ENCODE data around the gene GP1BA. TPM values are rescaled to one million over a fixed set of nuclear protein-coding genes. Genes with fewer than 3 reads are reported as not detected.
"Not testable (repeated sequence)": the region's sequence is repeated elsewhere in the genome, so short reads cannot be mapped to it uniquely, and the experiment has no call there.

GP1BA gene
- total RNA-seq, 2 donors from 2014 or later = not detected

DNA sequence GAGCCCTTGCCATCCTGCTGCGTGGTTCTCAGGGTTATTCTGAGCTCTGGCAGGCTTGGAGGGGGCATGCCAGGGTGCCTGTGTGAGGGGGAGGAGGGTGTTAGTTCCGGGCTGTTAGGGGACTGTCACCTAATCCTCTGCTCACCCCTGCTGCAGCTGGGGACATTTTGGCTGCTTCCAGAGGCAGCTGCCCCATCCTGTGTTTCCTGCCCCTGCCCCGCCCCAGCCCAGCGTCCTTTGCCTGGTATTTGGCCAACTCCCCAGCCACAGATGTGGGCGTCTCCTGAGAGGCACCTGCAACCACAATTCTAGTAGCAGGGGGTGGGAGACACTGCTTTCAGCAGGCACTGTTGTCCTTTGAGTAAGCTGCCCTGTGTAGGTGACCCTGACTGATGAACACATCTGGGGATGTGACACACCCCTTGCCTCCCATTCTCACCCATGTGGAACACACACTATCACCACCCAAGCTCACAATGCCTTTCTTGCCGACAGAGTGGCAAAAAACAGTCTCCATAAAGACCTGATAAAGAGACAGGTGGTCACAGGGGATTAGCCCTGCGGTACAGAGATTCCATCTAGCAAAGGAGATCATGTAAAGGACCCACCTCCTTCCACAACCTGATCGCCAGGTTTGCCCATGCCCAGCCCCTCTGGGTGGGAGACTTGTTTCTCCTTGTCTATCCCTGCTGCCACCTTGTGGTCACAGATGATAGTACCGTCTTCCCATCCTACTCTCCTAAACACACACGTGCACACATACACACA, 28.8 kb upstream of the GP1BA start, which contains the start of gene CHRNE:
Gene CHRNE (minus strand): TSS at position 48 of the 768 bp plus-strand sequence. CDS start 35 bp downstream, at position 13.
- no peak within 1 kb of the TSS for H3K4me3 ChIP-seq
- no peaks in the 10 kb centered on the region for H3K27me3 ChIP-seq (replicated peaks; ENCODE audit: insufficient read depth)
- H3K36me3 ChIP-seq = no peaks in the 10 kb centered on the region
- TF ChIP-seq POLR2AphosphoS5 (IDR thresholded peaks at IDR 0.05) (peak; percentile 45), POLR2A (IDR thresholded peaks at IDR 0.05) (no peak)
- TF ChIP-seq, protein P1, sequence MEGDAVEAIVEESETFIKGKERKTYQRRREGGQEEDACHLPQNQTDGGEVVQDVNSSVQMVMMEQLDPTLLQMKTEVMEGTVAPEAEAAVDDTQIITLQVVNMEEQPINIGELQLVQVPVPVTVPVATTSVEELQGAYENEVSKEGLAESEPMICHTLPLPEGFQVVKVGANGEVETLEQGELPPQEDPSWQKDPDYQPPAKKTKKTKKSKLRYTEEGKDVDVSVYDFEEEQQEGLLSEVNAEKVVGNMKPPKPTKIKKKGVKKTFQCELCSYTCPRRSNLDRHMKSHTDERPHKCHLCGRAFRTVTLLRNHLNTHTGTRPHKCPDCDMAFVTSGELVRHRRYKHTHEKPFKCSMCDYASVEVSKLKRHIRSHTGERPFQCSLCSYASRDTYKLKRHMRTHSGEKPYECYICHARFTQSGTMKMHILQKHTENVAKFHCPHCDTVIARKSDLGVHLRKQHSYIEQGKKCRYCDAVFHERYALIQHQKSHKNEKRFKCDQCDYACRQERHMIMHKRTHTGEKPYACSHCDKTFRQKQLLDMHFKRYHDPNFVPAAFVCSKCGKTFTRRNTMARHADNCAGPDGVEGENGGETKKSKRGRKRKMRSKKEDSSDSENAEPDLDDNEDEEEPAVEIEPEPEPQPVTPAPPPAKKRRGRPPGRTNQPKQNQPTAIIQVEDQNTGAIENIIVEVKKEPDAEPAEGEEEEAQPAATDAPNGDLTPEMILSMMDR (IDR thresholded peaks at IDR 0.05) = peak; percentile 40 to 85 (median 69)
- H3K27ac ChIP-seq = peak within 1 kb of the TSS in 1 of 2 donors; percentile 30
- peak; percentile 89 for DNase-seq (ENCODE audit: low spot score)
- H3K4me1 ChIP-seq (replicated peaks) = peaks cover 3% of the 10 kb centered on the region
- no peaks in the 10 kb centered on the region for H3K9me3 ChIP-seq
- intact Hi-C loops (cut with DNase I) = no loop called here
- WGBS = 9% methylated on average over 10 of the region's 10 CpGs

DNA sequence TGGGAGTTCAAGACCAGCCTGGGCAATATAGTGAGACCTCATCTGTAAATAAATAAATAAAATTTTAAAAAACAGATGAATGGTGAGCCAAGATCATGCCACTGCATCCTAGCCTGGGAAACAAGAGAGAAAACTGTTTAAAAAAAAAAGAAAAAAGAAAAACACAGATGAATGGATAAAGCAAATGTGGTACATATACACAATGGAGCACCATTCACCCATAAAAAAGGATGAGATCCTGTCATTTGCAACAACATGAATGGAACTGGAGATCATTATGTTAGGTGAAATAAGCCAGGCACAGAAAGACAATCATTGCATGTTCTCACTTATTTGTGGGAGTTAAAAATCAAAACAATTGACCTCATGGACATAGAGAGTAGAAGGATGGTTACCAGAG, 25.4 kb upstream of the GP1BA start:
- not testable (repeated sequence) for H3K4me3 ChIP-seq; DNase-seq (ENCODE audit: low spot score); H3K9me3 ChIP-seq; H3K36me3 ChIP-seq; H3K27ac ChIP-seq; H3K27me3 ChIP-seq (replicated peaks; ENCODE audit: insufficient read depth); H3K4me1 ChIP-seq (replicated peaks)
- intact Hi-C loops (cut with DNase I) = loop anchor here (5.0 kb wide), 1 partner anchor 81 kb away; the partner anchor contains the start of gene CAMTA2

DNA sequence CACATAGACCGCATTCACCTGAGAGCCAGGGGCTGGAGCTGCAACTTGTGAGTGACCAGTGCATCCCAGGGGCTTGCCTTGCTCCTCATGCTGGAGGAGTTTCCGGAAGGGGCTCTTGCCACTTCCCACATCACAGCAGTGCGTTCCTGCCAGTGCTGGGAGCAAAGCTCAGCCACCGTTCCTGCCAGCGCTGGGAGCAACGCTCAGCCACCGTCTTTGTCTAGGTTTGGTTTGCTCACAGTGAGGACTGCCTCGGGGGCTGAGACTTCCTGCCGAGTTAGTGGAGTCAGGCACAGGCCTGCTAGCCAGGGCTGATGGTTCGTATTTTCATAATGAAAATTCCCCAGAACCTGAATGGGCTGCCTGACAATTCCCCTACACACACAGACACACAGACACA, 23.8 kb upstream of the GP1BA start:
- TF ChIP-seq, protein P1 (IDR thresholded peaks at IDR 0.05) = no peak
- no peak for TF ChIP-seq POLR2AphosphoS5 (IDR thresholded peaks at IDR 0.05)
- TF ChIP-seq POLR2A (IDR thresholded peaks at IDR 0.05) = no peak
- Histone ChIP-seq H3K27me3 (replicated peaks; ENCODE audit: insufficient read depth) (no peaks in the 10 kb centered on the region), H3K4me3 (no peak overlapping the region), H3K36me3 (no peaks in the 10 kb centered on the region), H3K4me1 (replicated peaks) (peaks cover 3% of the 10 kb centered on the region), H3K9me3 (no peaks in the 10 kb centered on the region), H3K27ac (peak overlapping the region; percentile 51 to 62)
- WGBS = 33% methylated on average over 8 of the region's 10 CpGs
- no peak for DNase-seq (ENCODE audit: low spot score)
- intact Hi-C loops (cut with DNase I) = loop anchor here (2.0 to 5.0 kb wide), 2 partner anchors 79 to 154 kb away; partner anchors contain the start of gene CAMTA2

DNA sequence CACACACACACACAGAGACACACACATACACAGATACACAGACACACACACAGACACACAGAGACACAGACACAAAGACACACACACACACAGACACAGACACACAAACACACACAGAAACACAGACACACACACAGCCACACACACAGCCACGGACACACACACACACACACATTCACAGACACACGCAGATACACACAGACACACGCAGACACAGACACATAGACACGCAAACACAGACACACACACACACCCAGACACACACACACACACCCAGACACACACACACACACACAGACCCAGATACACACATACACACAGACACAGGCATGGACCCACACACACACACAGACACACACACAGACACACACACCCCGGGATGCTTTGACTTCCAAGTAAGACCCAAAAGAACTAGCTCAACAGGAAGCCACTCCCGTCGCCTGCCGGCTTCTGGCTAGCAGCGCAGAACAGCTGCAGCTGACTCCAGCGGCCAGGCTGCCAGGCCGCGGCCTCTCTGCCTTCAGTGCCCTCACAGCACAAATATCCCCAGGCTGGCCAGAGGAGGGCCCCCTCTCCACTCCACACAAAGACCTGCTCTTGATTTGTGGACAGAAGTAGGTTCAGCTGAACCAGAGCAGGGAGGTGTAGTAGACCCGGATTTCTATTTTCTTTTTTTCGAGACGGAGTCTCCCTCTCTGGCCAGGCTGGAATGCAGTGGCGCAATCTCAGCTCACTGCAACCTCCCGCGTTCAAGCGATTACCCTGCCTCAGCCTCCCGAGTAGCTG, 23.2 kb upstream of the GP1BA start:
- H3K9me3 ChIP-seq = no peaks in the 10 kb centered on the region
- no peaks in the 10 kb centered on the region for H3K36me3 ChIP-seq
- H3K4me3 ChIP-seq = no peak overlapping the region
- TF ChIP-seq POLR2A (IDR thresholded peaks at IDR 0.05) = peak; percentile 21
- TF ChIP-seq, protein P1 (IDR thresholded peaks at IDR 0.05) = peak; percentile 53 to 92 (median 68)
- TF ChIP-seq POLR2AphosphoS5 (IDR thresholded peaks at IDR 0.05) = peak; percentile 48
- intact Hi-C loops (cut with DNase I) = loop anchor here (2.0 to 5.0 kb wide), 2 partner anchors 78 to 154 kb away; partner anchors contain the start of gene CAMTA2
- no peaks in the 10 kb centered on the region for H3K4me1 ChIP-seq (replicated peaks)
- H3K27ac ChIP-seq = peak overlapping the region; percentile 51 to 62
- WGBS = 16% methylated on average over 20 of the region's 20 CpGs
- no peaks in the 10 kb centered on the region for H3K27me3 ChIP-seq (replicated peaks; ENCODE audit: insufficient read depth)
- peak; percentile 81 for DNase-seq (ENCODE audit: low spot score)

DNA sequence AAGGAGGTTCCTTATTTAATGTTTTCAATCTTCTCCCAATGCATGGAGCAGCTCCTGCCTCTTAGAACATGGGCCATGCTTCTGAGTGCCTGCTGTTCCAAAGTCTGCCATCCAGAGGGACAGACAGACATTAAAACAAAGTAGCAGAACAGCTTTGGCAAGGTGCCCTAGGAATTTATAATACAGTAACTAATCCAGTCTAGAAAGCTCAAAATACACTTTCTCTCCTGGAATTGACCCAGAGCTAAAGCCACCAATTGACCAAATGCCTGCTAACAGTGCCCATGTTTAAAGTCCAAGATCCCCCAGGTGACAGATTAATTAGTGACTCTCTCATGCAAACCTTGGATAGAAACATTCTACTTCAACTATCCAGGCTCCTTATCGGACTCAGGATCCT, 18.1 kb upstream of the GP1BA start:
- no peak for DNase-seq (ENCODE audit: low spot score)
- H3K4me3 ChIP-seq = no peak overlapping the region
- WGBS = 44% methylated on average over 1 of the region's 1 CpG
- no peak for TF ChIP-seq POLR2AphosphoS5 (IDR thresholded peaks at IDR 0.05)
- TF ChIP-seq, protein P1 (IDR thresholded peaks at IDR 0.05) = no peak
- TF ChIP-seq POLR2A (IDR thresholded peaks at IDR 0.05) = no peak
- no peaks in the 10 kb centered on the region for H3K27me3 ChIP-seq (replicated peaks; ENCODE audit: insufficient read depth)
- H3K4me1 ChIP-seq (replicated peaks) = no peaks in the 10 kb centered on the region
- intact Hi-C loops (cut with DNase I) = no loop called here
- no peak overlapping the region for H3K27ac ChIP-seq
- no peaks in the 10 kb centered on the region for H3K9me3 ChIP-seq
- H3K36me3 ChIP-seq = no peaks in the 10 kb centered on the region

DNA sequence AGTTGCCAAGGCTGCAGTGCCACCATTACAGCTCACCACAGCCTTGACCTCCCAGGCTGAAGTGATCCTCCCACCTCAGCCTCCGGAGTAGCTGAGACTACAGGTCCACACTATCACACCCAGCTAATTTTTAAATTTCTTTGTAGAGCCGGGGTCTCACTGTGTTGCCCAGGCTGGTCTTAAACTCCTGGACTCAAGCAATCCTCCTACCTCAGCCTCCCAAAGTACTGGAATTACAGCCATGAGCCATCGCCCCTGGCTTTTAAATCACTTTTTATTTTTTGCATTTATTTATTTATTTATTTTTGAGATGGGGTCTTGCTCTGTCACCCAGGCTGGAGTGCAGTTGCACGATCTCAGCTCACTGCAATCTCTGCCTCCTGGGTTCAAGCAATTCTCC, 17.5 kb upstream of the GP1BA start:
- 87% methylated on average over 4 of the region's 4 CpGs for WGBS
- H3K4me3 ChIP-seq; H3K4me1 ChIP-seq (replicated peaks); intact Hi-C loops (cut with DNase I); H3K27me3 ChIP-seq (replicated peaks; ENCODE audit: insufficient read depth); DNase-seq (ENCODE audit: low spot score); H3K36me3 ChIP-seq; H3K9me3 ChIP-seq; H3K27ac ChIP-seq: not testable (repeated sequence)

Data from prostate gland (tissue), 2 donors.